ENCODE measurements around the gene RPN1.
A peak's percentile ranks its signal among the peaks of the same experiment; 100 is the strongest.

Gene RPN1

GRCh38 chr3:128648940-128649663 is 1.5 kb downstream of the RPN1 start:
- no peak for DNase-seq (ENCODE audit: low read depth)

GRCh38 chr3:128648402-128648801 is 2.2 kb downstream of the RPN1 start:
- DNase-seq (ENCODE audit: low read depth): no peak

GRCh38 chr3:128647307-128647706 is 3.3 kb downstream of the RPN1 start:
- DNase-seq (ENCODE audit: low read depth): no peak

GRCh38 chr3:128634075-128634611 is 16.5 kb downstream of the RPN1 start:
- DNase-seq (ENCODE audit: low read depth): no peak

GRCh38 chr3:128632301-128632700 is 18.3 kb downstream of the RPN1 start:
- no peak for DNase-seq (ENCODE audit: low read depth)

GRCh38 chr3:128629936-128630335 is 20.7 kb downstream of the RPN1 start:
- no peak for DNase-seq (ENCODE audit: low read depth)

- DNase-seq (ENCODE audit: low read depth): no peak
Observed at GRCh38 chr3:128625409-128625945, 25.1 kb downstream of the RPN1 start.

GRCh38 chr3:128624526-128625138 is 26.0 kb downstream of the RPN1 start:
- DNase-seq (ENCODE audit: low read depth): no peak

GRCh38 chr3:128623762-128624176 is 26.8 kb downstream of the RPN1 start:
- DNase-seq (ENCODE audit: low read depth): no peak

- DNase-seq (ENCODE audit: low read depth): no peak
Observed at GRCh38 chr3:128621931-128622330, 28.7 kb downstream of the RPN1 start.

- DNase-seq (ENCODE audit: low read depth): no peak
Observed at GRCh38 chr3:128621234-128621633, 29.4 kb downstream of the RPN1 start.

- no peak for DNase-seq (ENCODE audit: low read depth)
Observed at GRCh38 chr3:128620268-128620691, 30.3 kb downstream of the RPN1 start.

GRCh38 chr3:128619146-128619890 is 31.3 kb downstream of the RPN1 start:
- no peak for DNase-seq (ENCODE audit: low read depth)

- no peak for DNase-seq (ENCODE audit: low read depth)
Observed at GRCh38 chr3:128618398-128618726, 32.3 kb downstream of the RPN1 start.

- peak; percentile 99 for DNase-seq (ENCODE audit: low read depth)
Observed at GRCh38 chr3:128617557-128618397, 32.8 kb downstream of the RPN1 start.

GRCh38 chr3:128617270-128617556 is 33.4 kb downstream of the RPN1 start:
- DNase-seq (ENCODE audit: low read depth): no peak

GRCh38 chr3:128616516-128617269 is 33.9 kb downstream of the RPN1 start:
- DNase-seq (ENCODE audit: low read depth): no peak

GRCh38 chr3:128614076-128614475 is 36.5 kb downstream of the RPN1 start:
- DNase-seq (ENCODE audit: low read depth): no peak

GRCh38 chr3:128613083-128613829 is 37.4 kb downstream of the RPN1 start:
- DNase-seq (ENCODE audit: low read depth): no peak

- DNase-seq (ENCODE audit: low read depth): no peak
Observed at GRCh38 chr3:128610451-128611070, 40.1 kb downstream of the RPN1 start.
